Upper lobe of left lung (tissue), 4 donors: ENCODE data around the gene ATG7.

Experiments
- EP300 ChIP-seq, 4 donors: sonication (generic); formaldehyde crosslinking; IDR thresholded peaks; one replicate each; pipeline ENCODE4 v1.5.1; 2017; ENCODE audit warnings: antibody characterized with exemption in 4 of 4, control low read depth in 2 of 4
- POLR2A ChIP-seq, 4 donors: fragments of 450-650 bp; IDR thresholded peaks; one replicate each; pipeline ENCODE4 v1.5.1; 2016 to 2017; ENCODE audit warnings: antibody characterized with exemption in 4 of 4, mild to moderate bottlenecking in 2 of 4
- POLR2AphosphoS5 ChIP-seq, 2 donors: sonication (generic); formaldehyde crosslinking; IDR thresholded peaks; one replicate each; pipeline ENCODE4 v1.5.1; 2017; ENCODE audit warnings: antibody characterized with exemption in 2 of 2
- TF ChIP-seq, protein P1 (sequence below), 6 experiments: fragments of 450-650 bp in 4 of 6; fragments of 200-600 bp in 2 of 6; sonication (generic) in 2 of 6; IDR thresholded peaks; one replicate each; pipeline ENCODE4 v1.5.1; 2016 to 2019; ENCODE audit warnings: antibody characterized with exemption in 6 of 6

GRCh38 chr3:11545186-11545851 lies 273.1 kb downstream of the ATG7 start:
- TF ChIP-seq, protein P1, sequence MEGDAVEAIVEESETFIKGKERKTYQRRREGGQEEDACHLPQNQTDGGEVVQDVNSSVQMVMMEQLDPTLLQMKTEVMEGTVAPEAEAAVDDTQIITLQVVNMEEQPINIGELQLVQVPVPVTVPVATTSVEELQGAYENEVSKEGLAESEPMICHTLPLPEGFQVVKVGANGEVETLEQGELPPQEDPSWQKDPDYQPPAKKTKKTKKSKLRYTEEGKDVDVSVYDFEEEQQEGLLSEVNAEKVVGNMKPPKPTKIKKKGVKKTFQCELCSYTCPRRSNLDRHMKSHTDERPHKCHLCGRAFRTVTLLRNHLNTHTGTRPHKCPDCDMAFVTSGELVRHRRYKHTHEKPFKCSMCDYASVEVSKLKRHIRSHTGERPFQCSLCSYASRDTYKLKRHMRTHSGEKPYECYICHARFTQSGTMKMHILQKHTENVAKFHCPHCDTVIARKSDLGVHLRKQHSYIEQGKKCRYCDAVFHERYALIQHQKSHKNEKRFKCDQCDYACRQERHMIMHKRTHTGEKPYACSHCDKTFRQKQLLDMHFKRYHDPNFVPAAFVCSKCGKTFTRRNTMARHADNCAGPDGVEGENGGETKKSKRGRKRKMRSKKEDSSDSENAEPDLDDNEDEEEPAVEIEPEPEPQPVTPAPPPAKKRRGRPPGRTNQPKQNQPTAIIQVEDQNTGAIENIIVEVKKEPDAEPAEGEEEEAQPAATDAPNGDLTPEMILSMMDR (IDR thresholded peaks at IDR 0.05), result no peak
- TF ChIP-seq POLR2AphosphoS5 (IDR thresholded peaks at IDR 0.05), result no peak
- TF ChIP-seq POLR2A (IDR thresholded peaks at IDR 0.05), result no peak
- no peak for TF ChIP-seq EP300 (IDR thresholded peaks at IDR 0.05)
